Inflammatory macrophage treated with lipopolysaccharide for 4 hours (primary cell): ENCODE measurements around the gene KIF26B.
A peak's percentile ranks its signal among the peaks of the same experiment; 100 is the strongest.
"Not testable (repeated sequence)": the region's sequence is repeated elsewhere in the genome, so short reads cannot be mapped to it uniquely, and the experiment has no call there.

Experiments
- DNase-seq: peaks from one replicate; pipeline ENCODE4 v3.0.0-alpha.2; 2020

Gene KIF26B

GRCh38 chr1:245288796-245289195 is 134.0 kb downstream of the KIF26B start:
- DNase-seq, result no peak

GRCh38 chr1:245290836-245291235 is 136.1 kb downstream of the KIF26B start:
- DNase-seq, result no peak

- DNase-seq, result no peak
Observed at GRCh38 chr1:245291351-245291750, 136.6 kb downstream of the KIF26B start.

GRCh38 chr1:245292141-245292540 is 137.4 kb downstream of the KIF26B start:
- DNase-seq, result no peak

- DNase-seq, result no peak
Observed at GRCh38 chr1:245292553-245292952, 137.8 kb downstream of the KIF26B start.

GRCh38 chr1:245294020-245294419 is 139.2 kb downstream of the KIF26B start:
- DNase-seq, result no peak

- no peak for DNase-seq
Observed at GRCh38 chr1:245298781-245299180, 144.0 kb downstream of the KIF26B start.

GRCh38 chr1:245301162-245301580 is 146.4 kb downstream of the KIF26B start:
- no peak for DNase-seq

- no peak for DNase-seq
Observed at GRCh38 chr1:245301921-245302320, 147.1 kb downstream of the KIF26B start.

- no peak for DNase-seq
Observed at GRCh38 chr1:245304698-245305097, 149.9 kb downstream of the KIF26B start.

GRCh38 chr1:245306020-245306419 is 151.2 kb downstream of the KIF26B start:
- DNase-seq, result no peak

- DNase-seq, result no peak
Observed at GRCh38 chr1:245306628-245307410, 152.0 kb downstream of the KIF26B start.

- peak; percentile 79 for DNase-seq
Observed at GRCh38 chr1:245310571-245311531, 156.1 kb downstream of the KIF26B start.

GRCh38 chr1:245311887-245312536 is 157.2 kb downstream of the KIF26B start:
- DNase-seq, result no peak

- DNase-seq, result no peak
Observed at GRCh38 chr1:245313576-245313975, 158.8 kb downstream of the KIF26B start.

GRCh38 chr1:245316784-245317183 is 162.0 kb downstream of the KIF26B start:
- no peak for DNase-seq

GRCh38 chr1:245317217-245317616 is 162.4 kb downstream of the KIF26B start:
- DNase-seq, result no peak

GRCh38 chr1:245319094-245319493 is 164.3 kb downstream of the KIF26B start:
- no peak for DNase-seq

GRCh38 chr1:245322673-245323072 is 167.9 kb downstream of the KIF26B start:
- no peak for DNase-seq

GRCh38 chr1:245323765-245324164 is 169.0 kb downstream of the KIF26B start:
- not testable (repeated sequence) for DNase-seq

- no peak for DNase-seq
Observed at GRCh38 chr1:245325922-245326795, 171.4 kb downstream of the KIF26B start.

GRCh38 chr1:245327360-245327759 is 172.6 kb downstream of the KIF26B start:
- DNase-seq, result no peak
